H1 (cell line): ENCODE results near the gene RMRP.

Experiments
- EZH2 ChIP-seq: fragments of 200-600 bp; sonication (generic); IDR thresholded peaks from 2 replicates; pipeline ENCODE4 v1.7.1; 2012; ENCODE audit warnings: low read depth, mild to moderate bottlenecking, moderate library complexity, low read length, inconsistent platforms; ENCODE audit not compliant: severe bottlenecking
- RBBP5 ChIP-seq: IDR thresholded peaks from 2 replicates; pipeline ENCODE4 v1.7.1; 2012; ENCODE audit warnings: low read depth, mild to moderate bottlenecking, inconsistent platforms, low read length, moderate library complexity, borderline replicate concordance
- RFX5 ChIP-seq: IDR thresholded peaks from 2 replicates; pipeline ENCODE4 v1.6.1; 2011; ENCODE audit warnings: low read depth, low read length, improper control_type of control experiment, borderline replicate concordance
- ZNF274 ChIP-seq: IDR thresholded peaks from 2 replicates; pipeline ENCODE4 v1.7.0; 2012; ENCODE audit warnings: low read length, borderline replicate concordance; ENCODE audit errors: extremely low read depth
- TF ChIP-seq, protein P1 (sequence below), 3 experiments: IDR thresholded peaks; 1 replicate in 2 of 3; 2 replicates in 1 of 3; pipeline versions ENCODE4 v1.5.1 to v1.6.1; 2011; ENCODE audit warnings: low read length in 3 of 3, mild to moderate bottlenecking in 3 of 3, inconsistent platforms in 2 of 3, low read depth in 1 of 3, moderate library complexity in 1 of 3; ENCODE audit not compliant: insufficient read depth in 1 of 3; ENCODE audit errors: control extremely low read depth in 1 of 3

- TF ChIP-seq, protein P1, sequence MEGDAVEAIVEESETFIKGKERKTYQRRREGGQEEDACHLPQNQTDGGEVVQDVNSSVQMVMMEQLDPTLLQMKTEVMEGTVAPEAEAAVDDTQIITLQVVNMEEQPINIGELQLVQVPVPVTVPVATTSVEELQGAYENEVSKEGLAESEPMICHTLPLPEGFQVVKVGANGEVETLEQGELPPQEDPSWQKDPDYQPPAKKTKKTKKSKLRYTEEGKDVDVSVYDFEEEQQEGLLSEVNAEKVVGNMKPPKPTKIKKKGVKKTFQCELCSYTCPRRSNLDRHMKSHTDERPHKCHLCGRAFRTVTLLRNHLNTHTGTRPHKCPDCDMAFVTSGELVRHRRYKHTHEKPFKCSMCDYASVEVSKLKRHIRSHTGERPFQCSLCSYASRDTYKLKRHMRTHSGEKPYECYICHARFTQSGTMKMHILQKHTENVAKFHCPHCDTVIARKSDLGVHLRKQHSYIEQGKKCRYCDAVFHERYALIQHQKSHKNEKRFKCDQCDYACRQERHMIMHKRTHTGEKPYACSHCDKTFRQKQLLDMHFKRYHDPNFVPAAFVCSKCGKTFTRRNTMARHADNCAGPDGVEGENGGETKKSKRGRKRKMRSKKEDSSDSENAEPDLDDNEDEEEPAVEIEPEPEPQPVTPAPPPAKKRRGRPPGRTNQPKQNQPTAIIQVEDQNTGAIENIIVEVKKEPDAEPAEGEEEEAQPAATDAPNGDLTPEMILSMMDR (IDR thresholded peaks at IDR 0.05; ENCODE audit: control extremely low read depth in 1 of 3, insufficient read depth in 1 of 3, low read depth in 1 of 3, low read length in 3 of 3): peak; percentile 1 to 48 (median 38)
- TF ChIP-seq ZNF274: no peak
- no peak for TF ChIP-seq EZH2
- TF ChIP-seq RFX5: no peak
- no peak for TF ChIP-seq RBBP5
These were observed 3.2 kb upstream of the RMRP start for GRCh38 chr9:35660966-35661415.
